Glomerular visceral epithelial cell (primary cell): ENCODE results near the gene OTOP3.
"Not testable (repeated sequence)": the region's sequence is repeated elsewhere in the genome, so short reads cannot be mapped to it uniquely, and the experiment has no call there.

Experiments used
- DNase-seq: peaks from one replicate; pipeline ENCODE4 v3.0.0-alpha.2; 2016; ENCODE audit errors: extremely low spot score

The OTOP3 gene

GRCh38 chr17:74935585-74936469 is at the start of gene OTOP3:
Gene OTOP3 (plus strand): TSS chr17:74935898. CDS start chr17:74935922, 24 bp downstream.
- DNase-seq = no peak

- no peak for DNase-seq
Observed at GRCh38 chr17:74888469-74888868, 47.2 kb upstream of the OTOP3 start.

DNA sequence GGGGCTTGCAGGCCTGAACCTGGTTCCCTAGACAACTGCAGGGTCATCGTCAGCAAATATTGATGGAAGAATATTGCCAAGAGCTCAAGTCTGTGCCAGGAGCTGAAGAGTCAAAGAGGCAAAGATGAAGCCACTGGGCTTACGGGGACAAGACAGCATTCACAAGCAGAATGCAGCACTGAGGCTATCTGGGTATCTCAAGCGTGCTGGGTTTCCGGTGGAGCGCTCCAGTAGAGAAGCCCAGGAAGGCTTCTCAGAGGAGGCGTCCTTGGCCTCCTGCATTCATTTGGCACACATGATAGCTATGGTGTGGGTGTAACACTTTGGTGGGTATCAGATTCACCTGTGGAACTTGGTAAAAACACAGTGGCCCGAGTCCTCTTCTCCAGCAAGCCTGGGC is 45.1 kb upstream of the OTOP3 start:
- DNase-seq = no peak

GRCh38 chr17:74892013-74892841 is 43.5 kb upstream of the OTOP3 start:
- DNase-seq = no peak

GRCh38 chr17:74892974-74893911 is 42.5 kb upstream of the OTOP3 start, which contains the start of gene FADS6:
Gene FADS6 (minus strand): TSS chr17:74893633. CDS start chr17:74893595, 38 bp downstream.
- DNase-seq = no peak

- DNase-seq = no peak
Observed at GRCh38 chr17:74893936-74894671, 41.6 kb upstream of the OTOP3 start.

GRCh38 chr17:74898376-74898946 is 37.2 kb upstream of the OTOP3 start:
- DNase-seq = no peak

DNA sequence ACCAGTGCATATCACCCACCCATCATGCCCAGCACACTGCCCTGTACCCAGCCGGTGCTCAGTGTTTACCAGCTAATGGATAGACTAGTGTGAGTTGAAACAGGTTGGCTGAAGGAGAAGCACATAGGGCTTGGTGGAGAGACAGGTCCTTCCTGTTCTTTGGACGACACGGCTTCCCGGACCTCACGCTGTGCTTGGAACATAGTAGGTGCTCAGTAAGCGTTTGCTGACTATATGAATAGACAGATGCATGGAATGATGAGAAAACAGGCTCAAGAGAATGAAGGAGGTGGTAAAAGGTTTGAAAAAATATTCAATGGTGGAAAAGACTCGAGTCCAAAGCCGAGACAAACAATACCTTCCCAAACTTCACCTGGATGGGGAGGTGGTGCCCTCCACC is 35.5 kb upstream of the OTOP3 start:
- DNase-seq = no peak

DNA sequence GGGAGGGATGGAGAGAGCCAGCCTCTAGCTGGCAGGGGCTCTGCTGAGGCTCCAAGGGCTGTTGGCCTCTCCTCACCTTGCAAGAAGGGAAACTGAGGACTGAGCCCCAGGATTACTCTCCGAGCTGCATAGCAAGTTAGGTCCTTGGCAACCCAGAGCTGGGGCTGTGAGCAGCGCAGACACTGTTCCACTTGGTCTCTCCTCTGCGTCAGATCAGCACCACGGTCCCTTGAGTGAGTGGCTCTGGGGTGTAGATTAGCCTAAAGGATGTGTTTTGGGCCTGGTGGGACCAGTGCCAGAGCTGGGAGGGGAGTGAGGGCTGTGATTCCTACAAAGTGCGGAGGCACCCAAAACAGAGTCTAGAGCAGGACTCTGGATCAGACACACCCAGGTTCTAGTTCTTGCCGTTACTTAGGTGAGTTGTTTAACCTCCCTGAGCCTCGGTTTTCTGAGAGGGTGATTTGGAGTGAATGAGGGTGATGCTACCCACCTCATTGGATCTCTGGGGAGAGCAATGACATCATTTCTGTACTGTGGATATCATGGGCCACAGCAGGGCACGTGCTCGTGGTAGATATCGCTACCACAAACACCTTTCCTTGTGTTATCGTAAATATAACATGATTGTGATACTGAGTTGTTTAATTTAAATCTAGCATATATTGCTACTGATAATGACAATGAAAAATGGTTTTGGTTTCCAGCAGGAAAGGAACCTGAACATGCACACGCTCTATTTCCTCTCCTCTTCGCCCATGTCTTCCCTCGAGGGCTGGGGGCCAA is 34.2 kb upstream of the OTOP3 start:
- no peak for DNase-seq

GRCh38 chr17:74903034-74903433 is 32.7 kb upstream of the OTOP3 start:
- no peak for DNase-seq

- DNase-seq = no peak
Observed at GRCh38 chr17:74903671-74904070, 32.0 kb upstream of the OTOP3 start.

DNA sequence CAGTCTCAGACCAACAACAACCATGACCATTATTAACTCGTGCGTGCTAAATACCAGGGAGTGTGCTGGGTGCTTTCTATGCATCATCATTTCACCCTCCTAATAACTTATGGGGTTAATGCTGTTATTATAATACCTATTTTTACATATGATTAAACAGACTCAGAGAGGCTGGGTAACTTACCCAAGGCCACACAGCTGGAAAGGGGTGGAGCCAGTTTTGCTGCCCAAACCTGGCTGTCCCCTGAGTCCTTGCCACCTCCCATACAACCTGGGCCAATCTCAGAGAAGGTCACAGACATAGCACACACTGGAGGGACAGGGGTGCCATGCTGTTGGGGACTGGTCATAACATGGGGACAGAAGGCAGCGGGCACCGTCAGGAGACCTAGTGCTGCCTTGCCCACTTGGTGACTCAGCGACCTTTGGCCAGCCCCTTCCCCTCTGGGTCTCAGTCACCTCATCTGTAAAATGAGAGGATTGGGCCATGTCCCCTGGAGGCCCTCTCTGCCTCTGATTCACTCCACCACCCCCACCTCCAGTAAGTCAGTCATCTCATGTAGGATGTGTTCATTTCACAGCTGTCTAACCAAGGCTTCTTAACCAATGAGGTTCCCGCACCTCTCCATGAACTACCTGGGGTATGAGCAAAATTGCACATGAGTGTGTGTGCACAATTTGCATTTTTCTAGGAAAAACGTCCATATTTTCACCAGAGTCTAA is 30.9 kb upstream of the OTOP3 start:
- DNase-seq = no peak

DNA sequence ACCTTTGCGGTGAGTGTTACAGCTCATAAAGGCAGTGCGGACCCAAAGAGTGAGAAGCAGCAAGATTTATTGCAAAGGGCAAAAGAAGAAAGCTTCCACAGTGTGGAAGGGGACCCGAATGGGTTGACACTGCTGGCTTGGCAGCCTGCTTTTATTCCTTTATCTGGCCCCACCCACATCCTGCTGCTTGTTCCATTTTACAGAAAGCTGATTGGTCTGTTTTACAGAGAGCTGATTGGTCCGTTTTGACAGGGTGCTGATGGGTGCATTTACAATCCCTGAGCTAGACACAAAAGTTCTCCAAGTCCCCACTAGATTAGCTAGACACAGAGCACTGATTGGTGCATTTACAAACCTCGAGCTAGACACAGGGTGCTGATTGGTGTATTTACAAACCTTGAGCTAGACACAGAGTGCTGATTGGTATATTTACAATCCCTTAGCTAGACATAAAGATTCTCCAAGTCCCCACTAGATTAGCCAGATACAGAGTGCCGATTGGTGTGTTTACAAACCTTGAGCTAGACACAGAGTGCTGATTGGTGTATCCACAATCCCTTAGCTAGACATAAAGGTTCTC is 29.4 kb upstream of the OTOP3 start:
- DNase-seq = not testable (repeated sequence)

GRCh38 chr17:74907012-74907411 is 28.7 kb upstream of the OTOP3 start:
- no peak for DNase-seq

DNA sequence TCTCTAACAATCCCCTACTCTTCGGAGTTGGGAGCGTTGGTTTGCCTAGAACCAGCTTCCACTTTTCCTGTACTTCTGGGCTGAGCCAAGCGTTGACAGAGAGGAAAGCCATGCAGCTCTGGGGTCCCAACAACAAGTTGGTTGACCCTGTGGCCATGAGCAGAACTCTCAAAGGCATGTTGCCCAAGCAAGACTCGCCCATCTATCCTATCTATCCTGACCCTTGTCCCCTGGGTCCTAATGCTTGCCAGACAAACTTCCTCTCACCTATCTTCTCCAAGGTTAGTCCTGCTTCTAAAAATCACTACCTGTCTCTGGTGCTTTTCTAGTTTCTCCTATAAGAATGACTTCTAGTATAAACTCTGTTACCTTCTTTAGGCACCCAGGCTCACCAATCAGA is 26.6 kb upstream of the OTOP3 start:
- DNase-seq = not testable (repeated sequence)

DNA sequence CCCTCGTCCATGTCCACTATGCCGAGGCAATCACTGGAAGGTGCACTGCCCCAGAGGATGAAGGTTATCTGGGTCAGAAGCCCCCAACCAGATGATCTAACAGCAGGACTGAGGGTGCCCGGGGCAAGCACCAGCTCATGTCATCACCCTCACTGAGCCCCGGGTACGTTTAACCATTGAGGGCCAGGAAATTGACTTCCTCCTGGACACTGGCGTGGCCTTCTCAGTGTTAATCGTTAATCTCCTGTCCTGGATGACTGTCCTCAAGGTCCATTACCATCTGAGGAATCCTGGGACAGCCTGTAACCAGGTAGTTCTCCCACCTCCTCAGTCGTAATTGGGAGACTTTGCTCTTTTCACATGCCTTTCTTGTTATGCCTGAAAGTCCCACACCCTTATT is 24.3 kb upstream of the OTOP3 start:
- DNase-seq = not testable (repeated sequence)

DNA sequence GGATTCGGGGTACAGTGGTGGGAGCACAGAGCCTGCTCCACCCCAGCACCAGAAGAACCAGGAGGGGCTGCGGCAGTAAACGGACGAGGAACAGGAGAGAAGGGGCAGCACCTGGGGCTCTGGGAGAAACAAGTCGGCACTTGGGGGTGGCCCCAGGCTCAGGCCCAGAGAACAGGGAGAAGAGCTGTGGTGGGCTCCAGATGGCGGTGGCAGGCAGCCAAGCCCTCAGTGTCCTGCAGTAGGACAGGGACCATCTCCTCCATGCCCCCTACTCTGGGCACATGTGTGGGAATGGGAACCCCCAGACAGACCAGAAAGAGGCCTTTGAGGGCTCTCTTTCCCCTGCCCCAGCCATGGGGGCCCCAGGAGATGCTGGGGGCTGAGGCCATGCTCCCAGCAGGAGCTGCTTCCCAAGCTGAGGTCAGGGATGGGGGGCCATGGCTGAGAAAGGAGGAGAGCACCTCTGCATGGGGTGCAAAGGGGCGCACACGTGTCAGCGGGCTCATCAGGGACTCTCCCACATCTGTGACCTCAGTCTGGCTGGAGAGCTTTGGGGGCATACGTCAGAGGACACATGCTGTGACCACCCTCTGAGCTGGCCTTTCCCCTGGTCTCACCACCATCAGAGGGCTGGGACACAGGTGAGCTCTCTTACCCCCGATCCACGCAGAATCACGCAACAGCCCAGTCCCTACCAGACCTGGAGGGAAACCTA is 19.4 kb upstream of the OTOP3 start:
- no peak for DNase-seq

DNA sequence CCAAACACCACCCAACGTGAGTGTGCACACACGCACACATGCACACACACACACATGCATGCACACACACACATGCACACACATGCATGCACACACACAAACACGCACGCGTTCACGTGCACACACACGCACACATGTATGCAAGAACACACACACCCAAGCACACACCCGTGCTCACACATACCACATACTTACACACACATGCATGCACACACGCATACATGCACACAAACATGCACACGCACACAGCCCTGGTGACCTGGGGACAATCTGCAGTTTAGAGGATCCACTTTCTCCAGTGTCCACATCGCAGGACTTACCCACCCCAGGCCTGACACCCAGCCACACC is 18.9 kb upstream of the OTOP3 start:
- no peak for DNase-seq
